GM18873 (cell line): ENCODE measurements around the gene UBE2B.
"Not testable (repeated sequence)": the region's sequence is repeated elsewhere in the genome, so short reads cannot be mapped to it uniquely, and the experiment has no call there.

Experiments
- ATAC-seq: cut with Tn5 transposase; IDR thresholded peaks from one replicate; pipeline ENCODE4 v1.9.1; 2021; ENCODE audit warnings: mild to moderate bottlenecking, moderate library complexity, moderate number of reproducible peaks; ENCODE audit not compliant: unreplicated experiment, low FRiP score

Gene UBE2B

GRCh38 chr5:134397196-134397595, 25.8 kb downstream of the UBE2B start:
- ATAC-seq: no peak

DNA sequence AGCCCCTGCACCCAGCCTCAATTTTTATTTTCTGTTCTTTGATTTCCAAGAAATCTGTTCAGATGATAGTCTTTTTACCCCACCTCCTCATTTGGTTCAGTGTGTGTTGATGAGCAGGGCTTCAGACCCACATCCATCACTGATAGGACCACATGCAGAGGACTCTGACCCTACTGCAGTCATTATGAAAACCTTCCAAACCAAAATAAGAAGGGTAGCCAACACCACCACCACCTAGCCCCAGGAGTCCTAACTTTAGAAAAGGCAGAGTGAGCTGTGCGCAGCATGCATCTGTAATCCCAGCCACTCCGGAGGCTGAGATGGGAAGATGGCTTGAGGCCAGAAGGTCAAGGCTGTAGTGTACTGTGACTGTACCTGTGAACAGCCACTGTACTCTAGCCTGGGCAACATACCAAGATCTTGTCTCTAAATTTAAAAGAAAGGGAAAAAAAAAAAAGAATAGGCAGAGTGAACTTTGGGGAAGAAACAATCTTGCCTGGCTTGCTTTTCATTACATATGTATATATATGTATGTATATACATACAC, 27.3 kb downstream of the UBE2B start:
- no peak for ATAC-seq

GRCh38 chr5:134403951-134404350, 32.6 kb downstream of the UBE2B start:
- ATAC-seq: no peak

- no peak for ATAC-seq
Measured at GRCh38 chr5:134406390-134406789, 35.0 kb downstream of the UBE2B start.

DNA sequence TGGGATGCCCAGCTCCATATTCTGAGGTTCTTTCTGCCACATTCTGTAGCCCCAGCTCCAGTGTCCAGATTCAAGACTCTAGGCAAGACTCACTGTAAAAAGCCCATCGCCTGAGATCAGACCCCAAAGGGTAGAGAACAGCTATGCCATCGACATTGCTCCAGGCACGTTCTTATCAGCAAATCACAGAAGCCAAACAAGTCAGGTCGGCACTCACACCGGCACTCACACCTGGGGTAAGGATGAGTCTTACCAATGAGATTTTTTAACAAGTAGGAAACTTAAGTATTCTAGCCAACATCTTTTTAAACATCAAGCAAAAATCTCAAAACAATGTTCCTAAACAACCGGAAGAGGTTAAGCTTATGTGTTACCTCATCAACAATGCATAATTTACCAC, 38.0 kb downstream of the UBE2B start:
- ATAC-seq: no peak

DNA sequence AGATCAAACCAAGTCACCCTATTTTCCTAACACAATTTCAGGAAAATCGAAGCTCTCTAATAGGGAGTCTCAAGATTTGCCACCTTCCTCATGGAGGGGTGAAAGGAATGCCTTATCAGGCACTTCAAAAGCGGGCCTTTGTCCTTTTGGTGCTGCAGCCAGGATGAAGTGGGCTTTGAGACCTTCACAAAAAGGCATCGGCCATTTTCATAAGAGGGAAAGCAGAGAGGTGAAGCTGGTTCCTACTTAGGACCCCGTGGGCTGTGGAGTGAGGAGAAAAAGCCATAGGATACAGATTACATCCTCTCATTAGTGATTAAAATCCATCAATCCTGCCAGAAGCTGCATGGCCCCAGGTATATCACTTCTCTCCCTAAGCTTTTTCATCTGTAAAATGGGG, 39.5 kb downstream of the UBE2B start:
- no peak for ATAC-seq

- no peak for ATAC-seq
Measured at GRCh38 chr5:134411228-134411545, 39.8 kb downstream of the UBE2B start.

- ATAC-seq: peak; percentile 73
Measured at GRCh38 chr5:134411546-134412266, 40.3 kb downstream of the UBE2B start, which contains the start of gene CDKN2AIPNL. TSS of gene CDKN2AIPNL (minus strand) at chr5:134411881. CDS start at chr5:134411854, 27 bp downstream.

- no peak for ATAC-seq
Measured at GRCh38 chr5:134413046-134413445, 41.7 kb downstream of the UBE2B start.

DNA sequence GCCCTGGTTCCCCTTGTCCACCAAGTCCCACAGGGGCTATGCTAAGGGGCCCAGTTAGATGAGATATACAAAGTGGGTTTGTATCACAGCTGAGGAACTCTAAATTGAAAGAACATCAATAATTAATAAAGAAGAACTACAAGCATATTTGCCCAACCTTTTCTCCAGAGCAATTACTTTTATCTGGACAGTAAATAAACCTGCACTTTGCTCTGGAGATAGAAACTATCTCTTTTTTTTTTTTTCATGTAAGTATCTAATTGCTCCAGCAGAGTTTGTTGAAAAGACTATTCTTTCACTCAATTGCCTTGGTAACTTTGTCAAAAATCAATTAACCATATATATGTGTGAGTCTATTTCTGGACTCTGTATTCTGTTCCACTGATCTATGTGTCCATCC, 46.3 kb downstream of the UBE2B start:
- ATAC-seq: no peak

- no peak for ATAC-seq
Measured at GRCh38 chr5:134418958-134419357, 47.6 kb downstream of the UBE2B start.

GRCh38 chr5:134420343-134420742, 49.0 kb downstream of the UBE2B start:
- ATAC-seq: no peak

DNA sequence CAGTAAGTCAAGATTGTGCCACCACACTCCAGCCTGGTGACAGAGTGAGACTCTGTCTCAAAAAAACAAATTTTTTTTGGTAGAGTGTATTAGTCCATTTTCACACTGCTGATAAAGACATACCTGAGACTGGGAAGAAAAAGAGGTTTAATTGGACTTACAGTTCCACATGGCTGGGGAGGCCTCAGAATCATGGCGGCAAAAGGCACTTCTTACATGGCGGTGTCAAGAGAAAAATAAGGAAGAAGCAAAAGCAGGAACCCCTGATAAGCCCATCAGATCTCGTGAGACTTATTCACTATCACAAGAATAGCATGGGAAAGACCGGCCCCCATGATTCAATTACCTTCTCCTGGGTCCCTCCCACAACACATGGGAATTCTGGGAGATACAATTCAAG, 49.7 kb downstream of the UBE2B start:
- ATAC-seq: not testable (repeated sequence)

- ATAC-seq: no peak
Measured at GRCh38 chr5:134422791-134423365, 51.5 kb downstream of the UBE2B start.

GRCh38 chr5:134423376-134423775, 52.0 kb downstream of the UBE2B start:
- ATAC-seq: no peak

GRCh38 chr5:134426361-134426760, 55.0 kb downstream of the UBE2B start:
- no peak for ATAC-seq

DNA sequence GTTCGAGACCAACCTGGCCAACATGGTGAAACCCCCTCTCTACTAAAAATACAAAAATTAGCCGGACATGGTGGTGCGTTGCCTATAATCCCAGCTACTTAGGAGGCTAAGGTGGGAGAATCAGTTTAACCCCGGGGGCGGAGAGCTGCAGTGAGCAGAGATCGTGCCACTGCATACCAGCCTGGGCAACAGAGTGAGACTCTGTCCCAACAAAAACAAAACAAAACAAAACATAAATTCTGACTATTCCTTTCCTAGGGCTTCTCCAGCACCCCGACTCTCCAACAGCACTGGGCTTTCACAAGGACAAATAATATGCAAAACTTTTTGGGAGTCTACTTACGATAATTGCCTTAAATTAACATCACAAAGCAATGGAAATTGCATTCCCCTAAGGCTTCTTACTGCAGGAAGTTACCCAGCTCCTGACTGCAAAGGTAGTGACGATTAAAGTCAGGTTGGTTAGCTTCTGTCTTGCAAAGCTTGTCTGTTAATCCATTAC, 56.2 kb downstream of the UBE2B start:
- no peak for ATAC-seq

GRCh38 chr5:134430001-134430569, 58.7 kb downstream of the UBE2B start:
- no peak for ATAC-seq

DNA sequence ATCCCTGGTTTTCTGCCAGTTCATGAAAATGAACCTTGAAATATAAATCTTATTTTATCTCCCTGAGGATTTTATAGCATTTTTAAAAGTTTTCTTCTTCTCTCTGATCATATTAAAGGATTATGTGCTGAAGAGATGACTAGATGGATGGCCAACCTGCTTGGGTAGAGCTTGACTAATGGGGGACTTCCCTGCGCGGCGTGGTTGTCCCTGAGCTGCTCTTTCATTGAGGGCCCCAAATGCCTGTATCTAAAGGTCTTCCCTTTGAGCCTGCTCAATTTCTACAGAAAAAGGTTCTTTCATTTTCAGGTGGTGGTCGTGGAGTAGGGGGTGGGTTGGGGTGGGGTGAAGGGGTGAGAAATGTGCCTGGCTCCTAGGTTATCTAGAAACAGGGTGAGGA, 60.8 kb downstream of the UBE2B start:
- ATAC-seq: no peak

- ATAC-seq: no peak
Measured at GRCh38 chr5:134432677-134433359, 61.4 kb downstream of the UBE2B start.

GRCh38 chr5:134435560-134435959, 64.2 kb downstream of the UBE2B start:
- no peak for ATAC-seq
